NCI-H1694 treated with DMSO at 0.1 percent for 48 hours (cell line): ENCODE data around the gene SEMA6A.
"Not testable (repeated sequence)": the region's sequence is repeated elsewhere in the genome, so short reads cannot be mapped to it uniquely, and the experiment has no call there.

Experiments
- DNase-seq: peaks from one replicate; lab custom pipeline; 2025; lab: John Stamatoyannopoulos, UW

SEMA6A gene

GRCh38 chr5:116553366-116553765, 21.3 kb downstream of the SEMA6A start:
- no peak for DNase-seq

- DNase-seq, result no peak
These were observed 24.5 kb downstream of the SEMA6A start for GRCh38 chr5:116550082-116550481.

GRCh38 chr5:116546743-116547124, 27.9 kb downstream of the SEMA6A start:
- DNase-seq, result no peak

- DNase-seq, result no peak
These were observed 28.4 kb downstream of the SEMA6A start for GRCh38 chr5:116546033-116546742.

- DNase-seq, result not testable (repeated sequence)
These were observed 29.2 kb downstream of the SEMA6A start for GRCh38 chr5:116545465-116545864.

- no peak for DNase-seq
These were observed 29.9 kb downstream of the SEMA6A start for GRCh38 chr5:116544531-116545241.

GRCh38 chr5:116543501-116543900, 31.1 kb downstream of the SEMA6A start:
- no peak for DNase-seq

GRCh38 chr5:116542619-116543018, 32.0 kb downstream of the SEMA6A start:
- DNase-seq, result no peak

- DNase-seq, result no peak
These were observed 35.4 kb downstream of the SEMA6A start for GRCh38 chr5:116539222-116539621.

GRCh38 chr5:116536316-116537083, 38.1 kb downstream of the SEMA6A start:
- no peak for DNase-seq

- no peak for DNase-seq
These were observed 39.5 kb downstream of the SEMA6A start for GRCh38 chr5:116534964-116535651.

- no peak for DNase-seq
These were observed 41.7 kb downstream of the SEMA6A start for GRCh38 chr5:116532762-116533525.

GRCh38 chr5:116531635-116532034, 43.0 kb downstream of the SEMA6A start:
- no peak for DNase-seq

GRCh38 chr5:116531117-116531516, 43.5 kb downstream of the SEMA6A start:
- DNase-seq, result no peak

- no peak for DNase-seq
These were observed 44.3 kb downstream of the SEMA6A start for GRCh38 chr5:116530276-116530675.

GRCh38 chr5:116529615-116530014, 45.0 kb downstream of the SEMA6A start:
- DNase-seq, result no peak

- peak; percentile 41 for DNase-seq
These were observed 45.9 kb downstream of the SEMA6A start for GRCh38 chr5:116528519-116529234.

GRCh38 chr5:116527582-116527981, 47.0 kb downstream of the SEMA6A start:
- no peak for DNase-seq

GRCh38 chr5:116525674-116526073, 48.9 kb downstream of the SEMA6A start:
- no peak for DNase-seq

GRCh38 chr5:116524966-116525365, 49.7 kb downstream of the SEMA6A start:
- no peak for DNase-seq
